GM10266 (cell line): Measurements from ENCODE around the gene TRIM72.
A peak's percentile ranks its signal among the peaks of the same experiment; 100 is the strongest.

ENCODE experiments used
- DNase-seq: peaks from one replicate; pipeline ENCODE4 v3.0.0; 2012; ENCODE audit errors: extremely low spot score
- CTCF ChIP-seq: IDR thresholded peaks from 2 replicates; pipeline ENCODE4 v1.5.1; 2012; ENCODE audit warnings: mild to moderate bottlenecking, low read depth; ENCODE audit not compliant: control insufficient read depth, insufficient read depth; ENCODE audit errors: missing control alignments

The TRIM72 gene

GRCh38 chr16:31206776-31207175 is 7.1 kb upstream of the TRIM72 start:
- TF ChIP-seq CTCF, result no peak
- DNase-seq, result no peak

- DNase-seq, result no peak
- TF ChIP-seq CTCF, result no peak
Observed at GRCh38 chr16:31213342-31213741, 577 bp upstream of the TRIM72 start.

- no peak for DNase-seq
- TF ChIP-seq CTCF, result no peak
Observed at GRCh38 chr16:31214708-31215286, 878 bp downstream of the TRIM72 start.

GRCh38 chr16:31215287-31216162 is 1.6 kb downstream of the TRIM72 start:
- no peak for TF ChIP-seq CTCF
- no peak for DNase-seq

GRCh38 chr16:31216422-31217135 is 2.7 kb downstream of the TRIM72 start, which contains the start of gene PYDC1:
TSS of gene PYDC1 (minus strand) at chr16:31217135. CDS start at chr16:31217028, 107 bp downstream.
- TF ChIP-seq CTCF, result no peak
- peak; percentile 32 for DNase-seq

- DNase-seq, result no peak
- TF ChIP-seq CTCF, result no peak
Observed at GRCh38 chr16:31217136-31217530, 3.2 kb downstream of the TRIM72 start.
